ENCODE results near the gene COPE. TPM values are rescaled to one million over a fixed set of nuclear protein-coding genes. Genes with fewer than 3 reads are reported as not detected.

COPE gene
- 172 and 214 TPM in 2 replicates for total RNA-seq

DNA sequence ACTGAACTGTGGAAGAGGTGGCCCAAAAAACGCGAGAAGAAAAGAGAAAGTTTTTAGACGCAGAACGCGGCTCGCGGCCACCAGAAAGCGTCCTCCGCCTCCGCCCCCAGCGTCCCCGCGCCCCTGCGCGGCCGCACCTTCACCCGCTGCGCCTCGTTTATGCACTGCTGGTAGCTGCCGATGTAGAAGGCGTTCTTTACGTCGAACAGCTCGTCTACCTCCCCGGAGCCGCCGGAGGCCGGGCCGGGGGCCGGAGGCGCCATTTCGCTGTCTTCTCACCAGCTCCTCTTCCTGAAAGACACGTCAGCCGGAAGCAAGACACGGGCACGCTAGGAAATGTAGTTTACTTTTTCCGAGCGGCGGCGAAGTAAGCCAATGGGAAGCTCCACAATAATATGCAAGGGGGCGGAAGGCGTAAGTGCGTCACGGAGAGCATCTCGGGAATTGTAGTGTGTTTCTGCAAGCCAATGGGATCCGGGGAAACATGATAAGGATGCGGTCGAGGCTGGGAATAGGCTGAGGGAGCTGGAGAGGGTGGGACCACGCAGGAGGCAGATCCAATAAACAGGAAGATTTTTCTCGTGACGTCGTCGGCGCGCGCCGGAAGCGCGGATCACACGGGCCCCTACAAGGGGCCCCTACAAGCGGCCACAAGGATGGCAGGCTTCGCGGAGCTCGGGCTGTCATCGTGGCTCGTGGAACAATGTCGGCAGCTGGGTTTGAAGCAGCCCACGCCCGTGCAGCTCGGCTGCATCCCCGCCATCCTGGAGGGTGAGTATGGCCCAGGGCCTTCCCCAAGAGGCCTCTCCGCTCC is at the start of gene COPE, which contains the start of gene DDX49:
TSS of gene COPE (minus strand) at position 302 of the 814 bp plus-strand sequence. CDS start at position 263, 39 bp downstream.
TSS of gene DDX49 (plus strand) at position 630 of the 814 bp plus-strand sequence. CDS start at position 657, 27 bp downstream.

GRCh38 chr19:18940769-18941627 is 21.8 kb upstream of the COPE start, which contains the start of gene HOMER3:
Gene HOMER3, minus strand, starts transcription at chr19:18941217. Its CDS starts 2,235 bp downstream, at chr19:18938982.

GRCh38 chr19:18895824-18896341 is 23.3 kb downstream of the COPE start, which contains the start of gene CERS1:
Gene CERS1, minus strand, starts transcription at chr19:18896158. Its CDS starts 86 bp downstream, at chr19:18896072.

Other genes with a start within 250 kb of the COPE start
- gene CRTC1, start 235.7 kb downstream of the COPE start, total RNA-seq = 0.90 and 1.2 TPM in 2 replicates
- not detected in 2 replicates for gene COMP, start 128.1 kb downstream of the COPE start, total RNA-seq
- gene UPF1, start 87.4 kb downstream of the COPE start, total RNA-seq = 62.9 and 69.7 TPM in 2 replicates
- gene CERS1, start 23.2 kb downstream of the COPE start, total RNA-seq = 3.2 and 4.5 TPM in 2 replicates
- 56.5 and 68.6 TPM in 2 replicates for gene DDX49, start 328 bp upstream of the COPE start, total RNA-seq
- 120 and 160 TPM in 2 replicates for gene HOMER3, start 21.8 kb upstream of the COPE start, total RNA-seq
- gene SUGP2, start 114.1 kb upstream of the COPE start, total RNA-seq = 17.4 and 25.4 TPM in 2 replicates
- gene ARMC6, start 114.2 kb upstream of the COPE start, total RNA-seq = 52.1 and 62.9 TPM in 2 replicates
- gene SLC25A42, start 144.6 kb upstream of the COPE start, total RNA-seq = 2.8 and 3.7 TPM in 2 replicates
- gene TMEM161A, start 219.1 kb upstream of the COPE start, total RNA-seq = 18.4 and 27.2 TPM in 2 replicates

All from endothelial cell of coronary artery (primary cell).